Measurements from ENCODE around the gene RAB17. TPM values are rescaled to one million over a fixed set of nuclear protein-coding genes. Genes with fewer than 3 reads are reported as not detected.
"Not testable (repeated sequence)": the region's sequence is repeated elsewhere in the genome, so short reads cannot be mapped to it uniquely, and the experiment has no call there.

The RAB17 gene
- total RNA-seq, 1 donor from 2014 or later: 1.5 TPM

DNA sequence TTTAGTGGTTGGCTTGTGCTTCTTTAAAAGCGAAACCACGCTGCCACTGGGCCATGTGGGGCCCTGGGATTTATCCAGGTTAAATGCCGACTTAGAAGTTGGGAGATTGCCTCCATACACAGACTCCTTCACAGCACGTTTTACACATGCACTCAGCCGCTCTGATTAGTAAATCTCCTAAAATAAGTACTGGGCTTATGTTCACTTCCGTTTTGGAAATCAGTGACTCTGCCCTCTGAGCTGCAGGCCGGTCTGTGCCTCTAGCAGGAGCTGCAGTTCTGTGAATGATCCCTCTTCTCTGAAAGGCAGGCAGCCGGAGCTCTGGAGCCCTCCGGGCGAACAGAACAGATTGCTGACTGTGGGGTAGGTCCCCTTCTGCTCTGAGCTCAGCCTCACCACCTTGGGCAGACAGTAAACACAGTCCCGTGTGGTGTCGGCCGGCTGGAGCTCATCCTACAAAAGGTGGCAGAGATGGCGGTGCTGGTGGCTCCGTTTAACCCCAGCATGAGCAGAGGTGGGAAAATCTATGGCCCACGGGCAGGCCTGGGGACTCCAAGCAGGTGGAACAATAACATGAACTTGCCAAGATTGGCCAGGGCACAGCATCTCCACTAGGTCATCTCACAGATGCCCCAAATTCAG is 9.8 kb upstream of the RAB17 start:
- DNase-seq (ENCODE audit: extremely low read depth, low read depth, low spot score): no peak

- no peak for DNase-seq (ENCODE audit: extremely low read depth, low read depth, low spot score)
Measured at GRCh38 chr2:237599465-237600110, 9.1 kb upstream of the RAB17 start.

GRCh38 chr2:237598468-237599208 is 8.1 kb upstream of the RAB17 start:
- DNase-seq (ENCODE audit: extremely low read depth, low read depth, low spot score): no peak

- no peak for DNase-seq (ENCODE audit: extremely low read depth, low read depth, low spot score)
Measured at GRCh38 chr2:237597196-237598145, 6.9 kb upstream of the RAB17 start.

DNA sequence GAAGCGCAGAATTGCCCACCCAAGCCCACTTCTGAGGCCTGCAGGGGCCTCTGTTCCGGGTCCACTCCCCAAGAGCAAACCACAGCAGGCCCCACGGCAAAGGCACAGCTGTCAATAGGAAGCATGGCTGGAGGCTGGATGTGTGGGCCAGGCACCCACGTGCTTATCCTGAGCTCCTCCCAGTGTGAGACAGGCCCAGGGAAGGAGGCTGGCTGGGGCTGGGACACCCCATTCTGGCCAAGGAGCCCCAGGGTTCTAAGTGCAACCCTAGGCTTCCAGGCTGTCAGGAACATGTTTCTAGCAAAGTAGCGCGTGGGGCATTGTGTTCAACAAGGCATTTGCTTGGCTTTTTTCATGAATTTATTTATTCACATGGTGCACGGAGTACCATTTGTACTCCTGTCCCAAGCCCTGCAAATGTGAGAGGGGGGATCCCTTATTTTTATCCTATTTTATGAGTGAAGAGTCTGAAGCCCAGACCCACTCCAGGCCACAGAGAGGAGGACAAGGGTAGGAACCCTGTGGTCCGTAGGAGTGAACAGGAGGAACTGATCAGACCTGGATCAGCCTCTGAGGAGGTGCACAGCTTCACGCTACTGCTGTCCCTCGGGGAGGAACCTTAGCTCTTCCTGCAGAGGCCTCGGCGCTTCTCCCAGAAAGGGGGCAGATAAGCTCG is 6.1 kb upstream of the RAB17 start:
- DNase-seq (ENCODE audit: extremely low read depth, low read depth, low spot score): no peak

- not testable (repeated sequence) for DNase-seq (ENCODE audit: extremely low read depth, low read depth, low spot score)
Measured at GRCh38 chr2:237595829-237596519, 5.4 kb upstream of the RAB17 start.

- DNase-seq (ENCODE audit: extremely low read depth, low read depth, low spot score): no peak
Measured at GRCh38 chr2:237594514-237594871, 4.0 kb upstream of the RAB17 start.

DNA sequence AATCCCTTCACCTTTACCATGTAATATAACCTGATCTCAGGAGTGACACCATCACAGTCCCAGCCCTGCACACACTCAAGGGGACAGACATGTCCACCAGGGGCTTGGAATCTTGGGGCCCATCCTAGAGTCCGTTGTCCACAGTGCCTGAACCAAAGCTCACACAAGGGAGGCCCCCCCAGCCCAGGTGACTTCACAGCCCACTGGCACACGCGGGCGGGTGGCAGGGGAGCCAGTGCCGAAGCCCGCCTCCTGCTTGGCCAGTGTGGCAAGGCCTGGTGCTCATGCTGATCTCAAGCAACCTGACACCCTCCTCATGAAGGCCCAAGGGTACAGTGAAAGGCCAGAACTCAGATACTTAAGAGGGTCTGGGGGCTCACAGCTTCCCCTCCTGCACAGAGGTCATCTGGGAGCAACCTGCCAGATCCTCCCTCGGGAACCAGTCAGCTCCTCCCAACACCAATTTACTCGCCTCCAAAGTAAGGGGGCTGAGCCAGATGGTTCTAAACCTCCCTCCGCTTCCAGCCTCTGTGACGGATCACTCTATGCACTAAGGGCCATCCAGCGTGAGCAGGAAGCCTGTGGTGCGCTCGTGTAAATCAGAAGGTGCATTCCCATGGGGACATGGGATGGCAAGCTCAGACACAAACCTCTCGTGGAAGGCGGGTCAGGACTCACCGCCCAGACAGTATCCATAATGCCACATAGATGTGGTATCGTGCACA is 3.2 kb upstream of the RAB17 start:
- no peak for DNase-seq (ENCODE audit: extremely low read depth, low read depth, low spot score)

DNA sequence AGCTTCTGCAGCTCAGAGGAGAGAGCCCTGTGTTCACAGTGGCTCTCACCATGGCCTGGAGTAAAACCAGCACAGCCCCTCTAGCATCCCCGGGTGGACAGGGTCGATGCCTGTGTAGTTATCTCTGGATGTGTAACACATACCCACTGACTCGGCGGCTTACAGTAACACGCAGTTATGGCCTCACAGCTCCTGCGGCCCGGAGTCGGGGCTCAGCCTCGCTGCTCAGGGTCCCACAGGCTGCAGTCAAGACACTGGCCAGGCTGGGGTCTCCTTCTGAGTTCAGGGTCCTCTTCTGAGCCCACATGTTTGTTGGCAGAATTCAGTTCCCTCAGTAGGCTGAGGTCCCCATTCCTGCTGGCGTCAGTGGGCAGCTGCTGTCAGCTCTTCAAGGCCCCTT is 2.5 kb upstream of the RAB17 start:
- no peak for DNase-seq (ENCODE audit: extremely low read depth, low read depth, low spot score)

- DNase-seq (ENCODE audit: extremely low read depth, low read depth, low spot score): no peak
Measured at GRCh38 chr2:237592425-237592980, 2.0 kb upstream of the RAB17 start.

GRCh38 chr2:237591141-237591881 is 777 bp upstream of the RAB17 start:
- DNase-seq (ENCODE audit: extremely low read depth, low read depth, low spot score): no peak

GRCh38 chr2:237588044-237588696 is 2.4 kb downstream of the RAB17 start:
- no peak for DNase-seq (ENCODE audit: extremely low read depth, low read depth, low spot score)

DNA sequence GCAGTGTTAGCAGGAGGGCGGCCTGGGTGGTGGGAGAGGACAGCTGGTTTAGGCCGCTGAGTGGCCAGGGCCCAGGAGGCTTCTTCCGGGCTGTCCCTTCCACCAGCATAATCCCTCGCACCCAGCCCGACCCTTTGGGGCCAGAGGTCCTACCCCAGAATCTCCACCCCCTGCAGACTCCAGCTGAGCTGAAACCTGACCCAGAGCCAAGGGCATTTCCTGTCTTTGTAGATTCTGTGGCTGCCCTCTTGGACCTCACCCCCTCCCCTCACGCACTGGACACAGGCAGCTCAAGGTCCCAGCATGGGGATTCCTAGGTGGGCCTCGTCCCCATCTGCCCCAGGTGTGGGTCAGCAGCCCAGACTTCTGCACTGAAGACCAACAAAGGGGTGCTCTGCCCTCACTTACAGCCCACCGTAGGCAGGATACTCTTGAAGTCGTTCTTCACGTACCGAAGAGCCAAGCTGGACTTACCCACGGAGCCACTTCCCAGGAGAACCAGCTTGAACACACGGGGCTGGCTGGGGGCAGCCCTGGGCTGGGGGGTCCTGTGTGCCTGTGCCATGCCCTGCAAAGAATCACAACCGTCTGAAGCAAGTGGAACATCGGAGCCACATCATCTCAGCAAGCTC is 4.8 kb downstream of the RAB17 start:
- no peak for DNase-seq (ENCODE audit: extremely low read depth, low read depth, low spot score)

GRCh38 chr2:237583385-237584295 is 6.9 kb downstream of the RAB17 start:
- DNase-seq (ENCODE audit: extremely low read depth, low read depth, low spot score): no peak

GRCh38 chr2:237581751-237582746 is 8.5 kb downstream of the RAB17 start:
- peak; percentile 42 for DNase-seq (ENCODE audit: extremely low read depth, low read depth, low spot score)
